Lung (tissue), 12 donors: Measurements from ENCODE around the gene SERPING1. TPM values are rescaled to one million over a fixed set of nuclear protein-coding genes. Genes with fewer than 3 reads are reported as not detected.

Experiments
- ATAC-seq: fragments of 200-7000 bp; cut with Tn5 transposase; one replicate; pipeline ENCODE4 v1.9.1; 2020; ENCODE audit warnings: moderate number of reproducible peaks; ENCODE audit not compliant: insufficient read depth, low FRiP score
- DNase-seq, 3 donors: peaks; one replicate each; pipeline ENCODE4 v3.0.0-alpha.2; 2013 to 2017
- H3K27ac ChIP-seq, 2 donors: one replicate each; pipeline ENCODE4 v1.5.1; 2013; ENCODE audit warnings: mild to moderate bottlenecking in 2 of 2, moderate library complexity in 2 of 2, control low read depth in 1 of 2, inconsistent platforms in 1 of 2, low read depth in 1 of 2, low read length in 1 of 2
- H3K27me3 ChIP-seq, 3 donors: one replicate each; pipeline ENCODE4 v1.5.1; 2013; ENCODE audit warnings: low read length in 2 of 3; ENCODE audit not compliant: control insufficient read depth in 3 of 3, insufficient read depth in 3 of 3
- H3K36me3 ChIP-seq, 4 donors: one replicate each; pipeline ENCODE4 v1.5.1; 2013; ENCODE audit warnings: low read length in 4 of 4, mild to moderate bottlenecking in 1 of 4, moderate library complexity in 1 of 4; ENCODE audit not compliant: control insufficient read depth in 4 of 4, insufficient read depth in 4 of 4
- H3K4me1 ChIP-seq, 5 donors: one replicate each; pipeline ENCODE4 v1.5.1; 2013; ENCODE audit warnings: low read length in 5 of 5, mild to moderate bottlenecking in 2 of 5, moderate library complexity in 1 of 5; ENCODE audit not compliant: control insufficient read depth in 5 of 5, insufficient read depth in 5 of 5
- H3K4me3 ChIP-seq: one replicate; pipeline ENCODE4 v1.5.1; 2013; ENCODE audit warnings: mild to moderate bottlenecking, control low read depth, moderate library complexity
- H3K9ac ChIP-seq, 2 donors: one replicate each; pipeline ENCODE4 v1.5.1; 2013; ENCODE audit warnings: low read length in 2 of 2, control low read depth in 1 of 2; ENCODE audit not compliant: insufficient read depth in 1 of 2
- H3K9me3 ChIP-seq, 4 donors: one replicate each; pipeline ENCODE4 v1.5.1; 2013; ENCODE audit warnings: low read length in 3 of 4, mild to moderate bottlenecking in 1 of 4, moderate library complexity in 1 of 4; ENCODE audit not compliant: control insufficient read depth in 4 of 4, insufficient read depth in 3 of 4
- WGBS, 2 donors: extraction: QIAGEN DNeasy Blood & Tissue Kit; methylation state at CpG; one replicate each; pipeline ENCODE4 v1.1.7; 2013; 5-methylcytosine and 5-hydroxymethylcytosine counted together
- polyA plus RNA-seq, 2 donors: library from polyadenylated mRNA; stranded (reverse); fragments of 200-250 nt; gene quantifications; one replicate each; pipeline ENCODE4 v1.2.1, GENCODE V29; 2013
- total RNA-seq, 2 donors: library from RNA; depleted of rRNA in 1 of 2; stranded (reverse); fragments of >200 nt in 1 of 2; gene quantifications; one replicate each; pipeline ENCODE4 v1.2.1, GENCODE V29; 2014 to 2021
- TF ChIP-seq, protein P1 (sequence below): IDR thresholded peaks from 2 replicates; pipeline ENCODE4 v1.5.1; 2012; ENCODE audit warnings: mild to moderate bottlenecking; ENCODE audit errors: control extremely low read depth, extremely low read depth
- donor health status: control.
- donor health status: control.
- donor health status: Bipolar disorder and iron deficiency.
- donor health status: healthy.
- donor health status: DM: yes; HTN: yes; CAD: no.

SERPING1 gene
- total and polyA plus RNA-seq, 4 donors, result 102 to 418 (median 310) TPM

GRCh38 chr11:57568330-57568766, 29.1 kb upstream of the SERPING1 start:
- ATAC-seq (no peak), DNase-seq (peak; percentile 89 to 90 (median 89))
- peak overlapping the region in 1 of 2 donors; percentile 60 for H3K9ac ChIP-seq
- 27 to 33% methylated on average over 6 of the region's 6 CpGs for WGBS, 2 donors
- H3K9me3 ChIP-seq, result no peaks in the 10 kb centered on the region
- peak overlapping the region in 1 of 2 donors; percentile 91 for H3K27ac ChIP-seq
- no peaks in the 10 kb centered on the region for H3K36me3 ChIP-seq
- H3K4me3 ChIP-seq, result peak overlapping the region; percentile 97
- no peaks in the 10 kb centered on the region for H3K27me3 ChIP-seq
- H3K4me1 ChIP-seq, result peaks cover 0 to 18% (median 8%) of the 10 kb centered on the region in 5 donors
- TF ChIP-seq, protein P1, sequence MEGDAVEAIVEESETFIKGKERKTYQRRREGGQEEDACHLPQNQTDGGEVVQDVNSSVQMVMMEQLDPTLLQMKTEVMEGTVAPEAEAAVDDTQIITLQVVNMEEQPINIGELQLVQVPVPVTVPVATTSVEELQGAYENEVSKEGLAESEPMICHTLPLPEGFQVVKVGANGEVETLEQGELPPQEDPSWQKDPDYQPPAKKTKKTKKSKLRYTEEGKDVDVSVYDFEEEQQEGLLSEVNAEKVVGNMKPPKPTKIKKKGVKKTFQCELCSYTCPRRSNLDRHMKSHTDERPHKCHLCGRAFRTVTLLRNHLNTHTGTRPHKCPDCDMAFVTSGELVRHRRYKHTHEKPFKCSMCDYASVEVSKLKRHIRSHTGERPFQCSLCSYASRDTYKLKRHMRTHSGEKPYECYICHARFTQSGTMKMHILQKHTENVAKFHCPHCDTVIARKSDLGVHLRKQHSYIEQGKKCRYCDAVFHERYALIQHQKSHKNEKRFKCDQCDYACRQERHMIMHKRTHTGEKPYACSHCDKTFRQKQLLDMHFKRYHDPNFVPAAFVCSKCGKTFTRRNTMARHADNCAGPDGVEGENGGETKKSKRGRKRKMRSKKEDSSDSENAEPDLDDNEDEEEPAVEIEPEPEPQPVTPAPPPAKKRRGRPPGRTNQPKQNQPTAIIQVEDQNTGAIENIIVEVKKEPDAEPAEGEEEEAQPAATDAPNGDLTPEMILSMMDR, result peak; percentile 89

- WGBS, 2 donors, result 14 to 41% methylated on average over 2 of the region's 2 CpGs
- ATAC-seq, result no peak
- H3K9ac ChIP-seq, result no peak overlapping the region
These were observed 25.9 kb upstream of the SERPING1 start for GRCh38 chr11:57571606-57572005.

GRCh38 chr11:57574061-57574460, 23.4 kb upstream of the SERPING1 start:
- TF ChIP-seq, protein P1, result no peak
- Histone ChIP-seq H3K27me3 (no peaks in the 10 kb centered on the region), H3K9me3 (no peaks in the 10 kb centered on the region), H3K4me1 (peaks cover 0 to 2% (median 0%) of the 10 kb centered on the region in 5 donors), H3K4me3 (no peak overlapping the region), H3K9ac (no peak overlapping the region), H3K27ac (no peak overlapping the region), H3K36me3 (no peaks in the 10 kb centered on the region)
- DNase-seq (no peak), ATAC-seq (no peak)
- WGBS, 2 donors, result 63 to 93% methylated on average over 4 of the region's 4 CpGs

More at GRCh38 chr11:57571606-57572005, 25.9 kb upstream of the SERPING1 start:
- H3K9me3 ChIP-seq, result no peaks in the 10 kb centered on the region
- H3K27me3 ChIP-seq, result no peaks in the 10 kb centered on the region
- TF ChIP-seq, protein P1, result no peak
- DNase-seq, result no peak
- H3K4me3 ChIP-seq, result no peak overlapping the region
- no peaks in the 10 kb centered on the region for H3K36me3 ChIP-seq
- H3K27ac ChIP-seq, result no peak overlapping the region
- peaks cover 0 to 8% (median 2%) of the 10 kb centered on the region in 5 donors for H3K4me1 ChIP-seq

DNA sequence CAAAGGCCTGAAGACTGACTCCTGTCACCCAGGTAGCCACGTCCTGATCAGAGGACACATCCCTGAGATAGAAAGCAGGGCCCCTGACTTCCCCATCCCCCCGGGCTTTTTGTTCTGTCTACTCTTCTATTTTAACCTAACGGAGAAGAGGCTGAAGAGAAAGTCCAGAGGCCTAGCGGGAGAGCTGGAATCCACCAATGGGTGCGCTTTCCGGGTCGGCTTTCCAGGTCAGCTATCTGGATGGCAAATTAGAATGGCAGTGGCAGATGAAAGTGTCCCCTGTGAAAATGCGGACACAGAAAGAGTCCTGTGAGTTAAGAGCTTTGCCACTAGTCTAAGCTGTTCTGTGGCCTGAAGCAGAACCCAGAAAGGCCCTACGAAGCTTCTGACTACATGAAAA, 13.1 kb upstream of the SERPING1 start:
- no peaks in the 10 kb centered on the region for H3K36me3 ChIP-seq
- TF ChIP-seq, protein P1, result no peak
- H3K27me3 ChIP-seq, result peaks cover 0 to 3% (median 0%) of the 10 kb centered on the region in 3 donors
- no peak overlapping the region for H3K27ac ChIP-seq
- no peak overlapping the region for H3K9ac ChIP-seq
- H3K4me3 ChIP-seq, result no peak overlapping the region
- DNase-seq, result no peak
- ATAC-seq, result no peak
- no peaks in the 10 kb centered on the region for H3K9me3 ChIP-seq
- 86 to 93% methylated on average over 9 of the region's 9 CpGs for WGBS, 2 donors
- peaks cover 0 to 5% (median 0%) of the 10 kb centered on the region in 5 donors for H3K4me1 ChIP-seq
